Measurements from ENCODE around the gene PHOSPHO1.

GRCh38 chr17:49241040-49241439 is 10.5 kb upstream of the PHOSPHO1 start:
- TF ChIP-seq ARID2 (CRISPR knock-in tag; IDR thresholded peaks at IDR 0.05; ENCODE audit: borderline replicate concordance) (no peak), PHF20 (CRISPR knock-in tag; IDR thresholded peaks at IDR 0.05) (no peak), TRAFD1 (CRISPR knock-in tag; IDR thresholded peaks at IDR 0.05; ENCODE audit: borderline replicate concordance) (no peak), TCF7L2 (IDR thresholded peaks at IDR 0.05; ENCODE audit: low read depth, low read length) (no peak), BHLHE40 (IDR thresholded peaks at IDR 0.05; ENCODE audit: low read length) (no peak), PAX8 (CRISPR knock-in tag; IDR thresholded peaks at IDR 0.05; ENCODE audit: borderline replicate concordance) (no peak), RBAK (CRISPR knock-in tag; IDR thresholded peaks at IDR 0.05) (no peak)
- TF ChIP-seq, protein P1, sequence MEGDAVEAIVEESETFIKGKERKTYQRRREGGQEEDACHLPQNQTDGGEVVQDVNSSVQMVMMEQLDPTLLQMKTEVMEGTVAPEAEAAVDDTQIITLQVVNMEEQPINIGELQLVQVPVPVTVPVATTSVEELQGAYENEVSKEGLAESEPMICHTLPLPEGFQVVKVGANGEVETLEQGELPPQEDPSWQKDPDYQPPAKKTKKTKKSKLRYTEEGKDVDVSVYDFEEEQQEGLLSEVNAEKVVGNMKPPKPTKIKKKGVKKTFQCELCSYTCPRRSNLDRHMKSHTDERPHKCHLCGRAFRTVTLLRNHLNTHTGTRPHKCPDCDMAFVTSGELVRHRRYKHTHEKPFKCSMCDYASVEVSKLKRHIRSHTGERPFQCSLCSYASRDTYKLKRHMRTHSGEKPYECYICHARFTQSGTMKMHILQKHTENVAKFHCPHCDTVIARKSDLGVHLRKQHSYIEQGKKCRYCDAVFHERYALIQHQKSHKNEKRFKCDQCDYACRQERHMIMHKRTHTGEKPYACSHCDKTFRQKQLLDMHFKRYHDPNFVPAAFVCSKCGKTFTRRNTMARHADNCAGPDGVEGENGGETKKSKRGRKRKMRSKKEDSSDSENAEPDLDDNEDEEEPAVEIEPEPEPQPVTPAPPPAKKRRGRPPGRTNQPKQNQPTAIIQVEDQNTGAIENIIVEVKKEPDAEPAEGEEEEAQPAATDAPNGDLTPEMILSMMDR (CRISPR knock-in tag; IDR thresholded peaks at IDR 0.05), result no peak
- TF ChIP-seq, protein P2, sequence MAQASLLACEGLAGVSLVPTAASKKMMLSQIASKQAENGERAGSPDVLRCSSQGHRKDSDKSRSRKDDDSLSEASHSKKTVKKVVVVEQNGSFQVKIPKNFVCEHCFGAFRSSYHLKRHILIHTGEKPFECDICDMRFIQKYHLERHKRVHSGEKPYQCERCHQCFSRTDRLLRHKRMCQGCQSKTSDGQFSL (CRISPR knock-in tag; IDR thresholded peaks at IDR 0.05), result no peak
